Heart left ventricle (tissue), 13 donors: Measurements from ENCODE around the gene GTF2F2.

Experiments used
- POLR2A ChIP-seq, 2 donors: fragments of 450-650 bp; IDR thresholded peaks; one replicate each; pipeline ENCODE4 v1.6.1; 2017; ENCODE audit warnings: antibody characterized with exemption in 2 of 2, mild to moderate bottlenecking in 2 of 2, moderate library complexity in 2 of 2
- TF ChIP-seq, protein P1 (sequence below), 12 donors: fragments of 200-600 bp; sonication (generic) in 4 of 12; IDR thresholded peaks; one replicate each; pipeline versions ENCODE4 v1.5.0 to v1.8.0; 2018 to 2022; ENCODE audit warnings: antibody characterized with exemption in 12 of 12, mild to moderate bottlenecking in 5 of 12
- donor health status: ischemic (EF 13 %, LVEDD 7.1; RV severe dilation, severe dysfunction).
- donor health status: DM: no; HTN: yes; CAD: no.
- donor health status: DM: no; HTN: no; CAD: no.
- donor health status: ischemic (EF 25% LVEDD 6.9; RV normal size, moderate dysfunction).
- donor health status: ischemic (EF 25% LVEDD 5.7; RV mildly dilated, moderate dysfunction).
- donor health status: ischemic (EF 35%, LVEDD 5.7; RV mildly dilated, moderate dysfunction).
- donor health status: nonischemic (EF 11% LVEDD 7.7; RV severe dilation, severe dysfunction).
- donor health status: DM: yes; HTN: yes; CAD: no.
- donor health status: PGD.
- donor health status: ischemic (EF 29% LVEDD 5.4; RV normal size, mild dysfunction).
- donor health status: nonischemic (EF 23%, LVEDD 6.1; RV moderate dilation, normal function).

DNA sequence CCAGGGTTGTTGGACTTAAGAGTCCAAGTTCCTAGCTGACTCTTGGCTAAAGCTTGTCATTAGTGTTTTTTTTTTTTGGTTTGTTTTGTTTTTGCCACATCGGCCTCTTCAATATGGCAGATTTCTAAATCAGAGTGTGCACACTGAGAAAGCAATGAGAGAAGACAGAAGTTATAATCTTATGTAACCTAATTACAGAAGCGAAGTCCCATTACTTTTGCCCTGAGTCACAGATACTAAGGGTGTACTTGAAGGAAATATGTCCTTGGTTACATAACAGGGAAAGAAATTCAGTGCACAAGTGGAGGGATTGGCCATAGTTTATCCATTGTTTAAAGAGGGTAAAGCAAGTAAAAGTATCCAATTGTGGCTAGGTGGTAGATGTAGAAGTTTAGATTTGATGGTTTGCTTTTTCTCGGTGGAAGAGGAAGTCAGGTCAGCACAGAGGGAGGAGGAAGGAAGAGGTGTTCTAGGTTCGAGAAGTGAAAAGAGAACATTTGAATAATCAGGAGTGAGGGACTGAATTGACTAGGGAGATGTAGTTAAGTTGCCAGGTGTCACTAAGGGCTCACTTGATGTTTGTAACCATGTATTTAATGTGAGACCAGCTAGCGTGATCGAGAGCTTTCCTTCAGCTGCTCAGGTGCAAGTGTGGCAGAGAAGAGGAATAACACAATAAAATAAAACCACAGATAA, 12.2 kb downstream of the GTF2F2 start:
- TF ChIP-seq POLR2A (IDR thresholded peaks at IDR 0.05), result no peak
- TF ChIP-seq, protein P1, sequence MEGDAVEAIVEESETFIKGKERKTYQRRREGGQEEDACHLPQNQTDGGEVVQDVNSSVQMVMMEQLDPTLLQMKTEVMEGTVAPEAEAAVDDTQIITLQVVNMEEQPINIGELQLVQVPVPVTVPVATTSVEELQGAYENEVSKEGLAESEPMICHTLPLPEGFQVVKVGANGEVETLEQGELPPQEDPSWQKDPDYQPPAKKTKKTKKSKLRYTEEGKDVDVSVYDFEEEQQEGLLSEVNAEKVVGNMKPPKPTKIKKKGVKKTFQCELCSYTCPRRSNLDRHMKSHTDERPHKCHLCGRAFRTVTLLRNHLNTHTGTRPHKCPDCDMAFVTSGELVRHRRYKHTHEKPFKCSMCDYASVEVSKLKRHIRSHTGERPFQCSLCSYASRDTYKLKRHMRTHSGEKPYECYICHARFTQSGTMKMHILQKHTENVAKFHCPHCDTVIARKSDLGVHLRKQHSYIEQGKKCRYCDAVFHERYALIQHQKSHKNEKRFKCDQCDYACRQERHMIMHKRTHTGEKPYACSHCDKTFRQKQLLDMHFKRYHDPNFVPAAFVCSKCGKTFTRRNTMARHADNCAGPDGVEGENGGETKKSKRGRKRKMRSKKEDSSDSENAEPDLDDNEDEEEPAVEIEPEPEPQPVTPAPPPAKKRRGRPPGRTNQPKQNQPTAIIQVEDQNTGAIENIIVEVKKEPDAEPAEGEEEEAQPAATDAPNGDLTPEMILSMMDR (IDR thresholded peaks at IDR 0.05), result no peak
